H1 (cell line): ENCODE results near the gene TPD52L3. TPM values are rescaled to one million over a fixed set of nuclear protein-coding genes. Genes with fewer than 3 reads are reported as not detected.

Experiments used
- CTCF ChIA-PET: fragments of 300-600 bp; sonication (Branson Sonifier 250); formaldehyde crosslinking; loops from one replicate; lab custom pipeline; 2021; ENCODE audit not compliant: partially characterized antibody; lab: Charles Lee
- POLR2A ChIA-PET: fragments of 300-600 bp; sonication (Branson Sonifier 250); formaldehyde crosslinking; loops from one replicate; lab custom pipeline; 2021; ENCODE audit warnings: inconsistent platforms; ENCODE audit not compliant: partially characterized antibody; lab: Charles Lee
- DNase-seq, 2 experiments: peaks; one replicate each; pipeline versions ENCODE4 v3.0.0 to v3.0.0-alpha.2; 2010 to 2022; ENCODE audit warnings: low spot score in 2 of 2, low read depth in 1 of 2, mixed read lengths in 1 of 2
- FAIRE-seq: peaks from 2 replicates; lab custom pipeline; 2011; peaks lifted over from hg19 to GRCh38; lab: Jason Lieb, UNC
- H2AFZ ChIP-seq: 2 replicates; pipeline ENCODE4 v1.8.1; 2012; ENCODE audit warnings: low read length, inconsistent platforms
- H2AK5ac ChIP-seq: 2 replicates; pipeline ENCODE4 v1.6.1; 2013; ENCODE audit warnings: low read depth, low read length
- H2BK120ac ChIP-seq: replicated peaks from 2 replicates; pipeline ENCODE3; 2013; ENCODE audit warnings: low read depth, low read length, inconsistent platforms
- H2BK12ac ChIP-seq: 2 replicates; pipeline ENCODE4 v1.6.1; 2013; ENCODE audit warnings: low read depth, low read length
- H2BK15ac ChIP-seq: 2 replicates; pipeline ENCODE4 v1.6.1; 2013; ENCODE audit warnings: low read length
- H2BK20ac ChIP-seq: 2 replicates; pipeline ENCODE4 v1.6.1; 2013; ENCODE audit warnings: low read length
- H2BK5ac ChIP-seq: 2 replicates; pipeline ENCODE4 v1.6.1; 2013; ENCODE audit warnings: low read depth, low read length
- H3K14ac ChIP-seq: 2 replicates; pipeline ENCODE4 v1.6.1; 2013; ENCODE audit warnings: inconsistent platforms; ENCODE audit not compliant: insufficient read length
- H3K18ac ChIP-seq: 2 replicates; pipeline ENCODE4 v1.6.1; 2013; ENCODE audit warnings: low read length; ENCODE audit errors: extremely low read depth
- H3K23ac ChIP-seq: 2 replicates; pipeline ENCODE4 v1.6.1; 2013; ENCODE audit warnings: inconsistent platforms; ENCODE audit not compliant: insufficient read length
- H3K23me2 ChIP-seq: 2 replicates; pipeline ENCODE4 v1.6.1; 2013; ENCODE audit warnings: low read depth, low read length
- H3K27ac ChIP-seq: 2 replicates; pipeline ENCODE4 v1.6.1; 2011; ENCODE audit warnings: low read depth, low read length, inconsistent platforms
- H3K27me3 ChIP-seq, 4 experiments: replicated peaks in 1 of 4; 1 replicate in 1 of 4; 2 replicates in 3 of 4; pipeline versions ENCODE4 v1.6.1 to v1.8.1; 2011 to 2013; ENCODE audit warnings: low read length in 3 of 4, mild to moderate bottlenecking in 3 of 4, inconsistent platforms in 2 of 4, mixed read lengths in 2 of 4, moderate library complexity in 1 of 4; ENCODE audit not compliant: control insufficient read depth in 3 of 4, insufficient read depth in 3 of 4; ENCODE audit errors: extremely low read depth in 1 of 4
- H3K36me3 ChIP-seq, 4 experiments: 2 replicates each; pipeline versions ENCODE4 v1.6.1 to v1.8.1; 2011 to 2013; ENCODE audit warnings: mild to moderate bottlenecking in 4 of 4, low read length in 3 of 4, moderate library complexity in 2 of 4, control low read depth in 1 of 4, inconsistent platforms in 1 of 4; ENCODE audit not compliant: insufficient read depth in 4 of 4, control insufficient read depth in 2 of 4
- H3K4ac ChIP-seq: replicated peaks from 2 replicates; pipeline ENCODE3; 2013; ENCODE audit warnings: low read length, low read depth, mixed read lengths, inconsistent platforms; ENCODE audit not compliant: insufficient read length
- H3K4me1 ChIP-seq, 4 experiments: replicated peaks in 1 of 4; 1 replicate in 1 of 4; 2 replicates in 3 of 4; pipeline versions ENCODE4 v1.6.1 to v1.8.1; 2011 to 2013; ENCODE audit warnings: low read length in 3 of 4, inconsistent platforms in 2 of 4, mixed read lengths in 1 of 4; ENCODE audit not compliant: insufficient read depth in 4 of 4, control insufficient read depth in 3 of 4
- H3K4me2 ChIP-seq, 2 experiments: 2 replicates each; pipeline versions ENCODE4 v1.6.1 to v1.8.1; 2011 to 2013; ENCODE audit warnings: low read depth in 2 of 2, low read length in 2 of 2, control low read depth in 1 of 2, inconsistent platforms in 1 of 2, mild to moderate bottlenecking in 1 of 2; ENCODE audit not compliant: insufficient read depth in 1 of 2
- H3K4me3 ChIP-seq, 4 experiments: fragments of 200-600, 300-600 bp in 1 of 4; sonication (generic), shearing (Covaris generic), sonication (Bioruptor Twin) in 1 of 4; 2 replicates each; pipeline versions ENCODE4 v1.5.1 to v1.8.1; 2011 to 2016; ENCODE audit warnings: low read length in 4 of 4, low read depth in 3 of 4, control low read depth in 2 of 4, inconsistent platforms in 2 of 4, mild to moderate bottlenecking in 2 of 4, mixed read lengths in 1 of 4, moderate library complexity in 1 of 4; ENCODE audit not compliant: insufficient read depth in 2 of 4; ENCODE audit errors: extremely low read depth in 1 of 4
- H3K56ac ChIP-seq: replicated peaks from 2 replicates; pipeline ENCODE3; 2013; ENCODE audit warnings: low read depth, mild to moderate bottlenecking, mixed read lengths, low read length, inconsistent platforms; ENCODE audit not compliant: insufficient read length
- H3K79me1 ChIP-seq: 2 replicates; pipeline ENCODE4 v1.6.1; 2013; ENCODE audit warnings: low read depth, low read length, control low read depth
- H3K79me2 ChIP-seq, 2 experiments: 2 replicates each; pipeline versions ENCODE4 v1.6.1 to v1.8.1; 2012 to 2013; ENCODE audit warnings: low read length in 2 of 2, mild to moderate bottlenecking in 2 of 2, inconsistent platforms in 1 of 2; ENCODE audit not compliant: insufficient read depth in 2 of 2, control insufficient read depth in 1 of 2
- H3K9ac ChIP-seq, 4 experiments: replicated peaks in 1 of 4; 1 replicate in 1 of 4; 2 replicates in 3 of 4; pipeline versions ENCODE4 v1.6.1 to v1.8.1; 2011 to 2013; ENCODE audit warnings: low read depth in 3 of 4, low read length in 3 of 4, control low read depth in 2 of 4, mild to moderate bottlenecking in 2 of 4, moderate library complexity in 2 of 4, inconsistent platforms in 1 of 4; ENCODE audit errors: extremely low read depth in 1 of 4
- H3K9me3 ChIP-seq, 2 experiments: 2 replicates each; pipeline versions ENCODE4 v1.6.1 to v1.8.1; 2012 to 2013; ENCODE audit warnings: mild to moderate bottlenecking in 2 of 2, moderate library complexity in 2 of 2, control low read depth in 1 of 2, inconsistent platforms in 1 of 2, low read depth in 1 of 2, low read length in 1 of 2, mixed read lengths in 1 of 2; ENCODE audit not compliant: insufficient read depth in 2 of 2
- H4K20me1 ChIP-seq, 2 experiments: replicated peaks in 1 of 2; 2 replicates each; pipeline versions ENCODE3 to v1.8.1; 2011 to 2013; ENCODE audit warnings: inconsistent platforms in 2 of 2, low read length in 2 of 2, mild to moderate bottlenecking in 1 of 2; ENCODE audit not compliant: insufficient read depth in 2 of 2, control insufficient read depth in 1 of 2
- H4K5ac ChIP-seq: 2 replicates; pipeline ENCODE4 v1.6.1; 2013; ENCODE audit warnings: low read length, low read depth, mixed read lengths, inconsistent platforms; ENCODE audit not compliant: insufficient read length
- H4K8ac ChIP-seq: 2 replicates; pipeline ENCODE4 v1.8.0; 2013; ENCODE audit warnings: mild to moderate bottlenecking, moderate library complexity, low read length, inconsistent platforms; ENCODE audit not compliant: insufficient read depth; ENCODE audit errors: extremely low read depth
- H4K91ac ChIP-seq: replicated peaks from 2 replicates; pipeline ENCODE3; 2013; ENCODE audit warnings: low read length, mixed read lengths, inconsistent platforms; ENCODE audit not compliant: insufficient read length
- CEBPB ChIP-seq: IDR thresholded peaks from 2 replicates; pipeline ENCODE4 v1.6.1; 2012; ENCODE audit warnings: low read depth, low read length
- RXRA ChIP-seq: IDR thresholded peaks from 2 replicates; pipeline ENCODE4 v1.6.1; 2011; ENCODE audit warnings: low read depth, mild to moderate bottlenecking, low read length, moderate library complexity; ENCODE audit not compliant: insufficient read depth
- SUZ12 ChIP-seq: fragments of 200-600 bp; sonication (generic); IDR thresholded peaks from 2 replicates; pipeline ENCODE4 v1.6.1; 2012; ENCODE audit warnings: mild to moderate bottlenecking, inconsistent platforms, low read length, moderate library complexity, mixed read lengths
- WGBS, 2 experiments: shearing (Covaris generic) in 1 of 2; methylation state at CpG; one replicate each; pipeline versions ENCODE4 v1.1.6 to v1.1.7; 2013 to 2015; ENCODE audit warnings: low lambda C conversion rate in 2 of 2, mixed read lengths in 2 of 2, inconsistent platforms in 1 of 2, low coverage in 1 of 2, missing lambda C conversion rate in 1 of 2; ENCODE audit not compliant: insufficient replicate concordance in 2 of 2, insufficient coverage in 1 of 2, insufficient read length in 1 of 2; ENCODE audit errors: extremely low coverage in 1 of 2, missing lambda C conversion rate in 1 of 2; 5-methylcytosine and 5-hydroxymethylcytosine counted together
- polyA plus RNA-seq, 7 experiments: library from polyadenylated mRNA; depleted of rRNA in 3 of 7; stranded (reverse) in 5 of 7; unstranded in 2 of 7; fragments of >200 nt in 5 of 7; fragments of 200-250 nt in 2 of 7; gene quantifications; 1 replicate in 5 of 7; 2 replicates in 1 of 7; 4 replicates in 1 of 7; pipeline versions ENCODE4 v1.2.1 to v1.2.3, GENCODE V29; 2011 to 2013; ENCODE audit warnings: missing spikeins in 2 of 7, mixed read lengths in 2 of 7
- total RNA-seq: library from RNA; stranded (reverse); fragmentation: NEBNext Ultra II Directional; extraction: Animal tissue kit (Norgen Biotek cat#: 25700); gene quantifications from 2 replicates; pipeline ENCODE4 v1.2.1, GENCODE V29; 2021

The TPD52L3 gene
- total and polyA plus RNA-seq, 2 of the 8 experiments (the other 6 are each of a cell fraction or from before 2014, with no cell fraction given): not detected

DNA sequence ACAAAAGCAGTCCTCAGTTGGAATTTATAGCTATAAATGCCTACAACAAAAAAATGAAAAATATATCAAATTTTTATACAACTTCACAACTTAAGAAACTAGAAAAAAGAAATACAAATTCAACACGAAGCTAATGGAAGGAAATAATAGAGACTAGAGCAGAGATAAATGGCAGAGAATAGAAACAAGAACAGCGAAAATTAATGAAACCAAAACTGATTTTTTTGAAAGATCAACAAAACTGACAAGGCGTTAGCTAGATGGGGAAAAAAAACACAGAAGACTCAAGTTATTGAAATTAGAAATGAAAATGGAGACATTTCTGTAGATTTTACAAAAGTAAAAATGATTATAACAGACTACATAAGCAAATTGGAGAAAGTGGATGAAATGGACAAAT, 20.6 kb downstream of the TPD52L3 start:
- no peak for FAIRE-seq
- no peaks in the 10 kb centered on the region for H4K20me1 ChIP-seq

More for the DNA sequence above, 20.6 kb downstream of the TPD52L3 start:
- Histone ChIP-seq H2AK5ac (no peak overlapping the region), H2BK120ac (no peak overlapping the region), H3K23me2 (0 out of 2 replicates have a peak, but pooled peaks cover 2% of the 10 kb centered on the region), H3K4me2 (no peak overlapping the region), H3K14ac (no peak overlapping the region), H3K4ac (no peak overlapping the region), H2BK12ac (no peak overlapping the region), H3K18ac (no peak overlapping the region), H3K27me3 (no peaks in the 10 kb centered on the region), H2AFZ (no peak overlapping the region), H2BK20ac (no peak overlapping the region), H3K79me1 (no peaks in the 10 kb centered on the region), H3K9me3 (no peaks in the 10 kb centered on the region), H3K4me1 (no peaks in the 10 kb centered on the region), H2BK5ac (no peak overlapping the region), H4K91ac (no peak overlapping the region), H3K23ac (no peak overlapping the region), H4K5ac (no peak overlapping the region), H2BK15ac (no peak overlapping the region), H3K56ac (no peak overlapping the region), H4K8ac (no peak overlapping the region), H3K27ac (no peak overlapping the region), H3K4me3 (no peak overlapping the region), H3K9ac (no peak overlapping the region), H3K36me3 (no peaks in the 10 kb centered on the region), H3K79me2 (no peaks in the 10 kb centered on the region)
- ChIA-PET POLR2A (no interaction called here), CTCF (interaction anchor here (0.7 kb wide), 1 partner anchor 138 kb away, joined by 3 read pairs; no protein-coding TSS in a partner anchor)
- no peak for TF ChIP-seq CEBPB
- TF ChIP-seq RXRA: no peak
- TF ChIP-seq SUZ12: no peak
- DNase-seq: no peak
- 81% methylated on average over 3 of the region's 3 CpGs; no CpG with 5 or more reads in 1 of the 2 experiments for WGBS, 2 experiments
